Cardiac muscle cell (in vitro differentiated cells and primary cell): ENCODE results near the gene EPHB6. TPM values are rescaled to one million over a fixed set of nuclear protein-coding genes. Genes with fewer than 3 reads are reported as not detected.

ENCODE experiments used
- DNase-seq, 2 donors: peaks; one replicate each; pipeline versions ENCODE4 v3.0.0 to v3.0.0-alpha.2; 2010 to 2017; ENCODE audit warnings: low read depth in 1 of 2, low spot score in 1 of 2
- H3K27ac ChIP-seq: fragments of 200-600 bp; sonication (generic); 2 replicates; pipeline ENCODE4 v1.5.1; 2016
- H3K27me3 ChIP-seq: fragments of 200-600 bp; sonication (generic); 2 replicates; pipeline ENCODE4 v1.6.0; 2016; ENCODE audit warnings: control low read depth
- H3K36me3 ChIP-seq: fragments of 200-600 bp; sonication (generic); 2 replicates; pipeline ENCODE4 v1.5.1; 2016; ENCODE audit warnings: control low read depth
- H3K4me1 ChIP-seq: fragments of 200-600 bp; sonication (generic); 2 replicates; pipeline ENCODE4 v1.8.1; 2017; ENCODE audit warnings: low read depth, mild to moderate bottlenecking, mixed run types
- H3K4me3 ChIP-seq: fragments of 200-600 bp; sonication (generic); 2 replicates; pipeline ENCODE4 v1.5.1; 2016; ENCODE audit warnings: mild to moderate bottlenecking
- H3K9me3 ChIP-seq: fragments of 200-600 bp; sonication (generic); 2 replicates; pipeline ENCODE4 v1.5.1; 2017; ENCODE audit warnings: low read depth, mild to moderate bottlenecking, control low read depth
- CTCF ChIP-seq: IDR thresholded peaks from 2 replicates; pipeline ENCODE4 v1.5.1; 2012; ENCODE audit warnings: low read depth, mild to moderate bottlenecking, low read length
- polyA plus RNA-seq: library from polyadenylated mRNA; unstranded; fragments of >200 nt; fragmentation: Nextera tagmentation; extraction: Ambion mirVana; gene quantifications from 2 replicates; pipeline ENCODE4 v1.2.1, GENCODE V29; 2016
- total RNA-seq: library from RNA; depleted of rRNA; stranded (reverse); fragments of >200 nt; gene quantifications from 2 replicates; pipeline ENCODE4 v1.2.3, GENCODE V29; 2016

Gene EPHB6
- total and polyA plus RNA-seq, 2 experiments from 2014 or later = 15.7 to 27.7 TPM

GRCh38 chr7:142910481-142910880 is 55.6 kb downstream of the EPHB6 start:
- Histone ChIP-seq H3K9me3 (no peaks in the 10 kb centered on the region), H3K36me3 (no peaks in the 10 kb centered on the region), H3K27ac (no peak overlapping the region), H3K4me3 (no peak overlapping the region), H3K27me3 (no peaks in the 10 kb centered on the region), H3K4me1 (no peaks in the 10 kb centered on the region)
- TF ChIP-seq CTCF = no peak
- DNase-seq = no peak

GRCh38 chr7:142913051-142913450 is 58.2 kb downstream of the EPHB6 start:
- no peak for TF ChIP-seq CTCF

GRCh38 chr7:142913566-142913965 is 58.7 kb downstream of the EPHB6 start:
- Histone ChIP-seq H3K36me3 (no peaks in the 10 kb centered on the region), H3K4me3 (no peak overlapping the region), H3K9me3 (no peaks in the 10 kb centered on the region), H3K4me1 (no peaks in the 10 kb centered on the region), H3K27ac (no peak overlapping the region), H3K27me3 (no peaks in the 10 kb centered on the region)
- TF ChIP-seq CTCF = no peak
- DNase-seq = no peak

More at GRCh38 chr7:142913051-142913450, 58.2 kb downstream of the EPHB6 start:
- Histone ChIP-seq H3K9me3 (no peaks in the 10 kb centered on the region), H3K27me3 (no peaks in the 10 kb centered on the region), H3K36me3 (no peaks in the 10 kb centered on the region), H3K27ac (no peak overlapping the region), H3K4me1 (no peaks in the 10 kb centered on the region), H3K4me3 (no peak overlapping the region)
- no peak for DNase-seq

GRCh38 chr7:142914121-142914520 is 59.2 kb downstream of the EPHB6 start:
- no peak overlapping the region for H3K27ac ChIP-seq
- no peaks in the 10 kb centered on the region for H3K9me3 ChIP-seq
- H3K4me3 ChIP-seq = no peak overlapping the region
- no peaks in the 10 kb centered on the region for H3K4me1 ChIP-seq
- no peaks in the 10 kb centered on the region for H3K36me3 ChIP-seq
- no peak for TF ChIP-seq CTCF
- no peak for DNase-seq
- H3K27me3 ChIP-seq = no peaks in the 10 kb centered on the region

GRCh38 chr7:142915315-142915714 is 60.4 kb downstream of the EPHB6 start:
- DNase-seq = no peak
- no peaks in the 10 kb centered on the region for H3K9me3 ChIP-seq
- no peak overlapping the region for H3K4me3 ChIP-seq

More at GRCh38 chr7:142915315-142915714, 60.4 kb downstream of the EPHB6 start:
- no peaks in the 10 kb centered on the region for H3K4me1 ChIP-seq
- TF ChIP-seq CTCF = no peak
- no peaks in the 10 kb centered on the region for H3K27me3 ChIP-seq
- H3K36me3 ChIP-seq = no peaks in the 10 kb centered on the region
- H3K27ac ChIP-seq = no peak overlapping the region
